ENCODE results near the gene ATP2B2.

ATP2B2 gene

GRCh38 chr3:10513306-10513705 is 7.9 kb upstream of the ATP2B2 start:
- DNase-seq (ENCODE audit: low spot score) = no peak
- no peak overlapping the region for H3K27ac ChIP-seq
- no peak overlapping the region for H3K4me3 ChIP-seq
- no peak for TF ChIP-seq CTCF (IDR thresholded peaks at IDR 0.05)

GRCh38 chr3:10512687-10513086 is 7.3 kb upstream of the ATP2B2 start:
- DNase-seq (ENCODE audit: low spot score) = no peak
- TF ChIP-seq CTCF (IDR thresholded peaks at IDR 0.05) = no peak
- no peak overlapping the region for H3K4me3 ChIP-seq
- no peak overlapping the region for H3K27ac ChIP-seq

- no peak for DNase-seq (ENCODE audit: low spot score)
- no peak overlapping the region for H3K4me3 ChIP-seq
- H3K27ac ChIP-seq = no peak overlapping the region
- no peak for TF ChIP-seq CTCF (IDR thresholded peaks at IDR 0.05)
These were observed 6.6 kb upstream of the ATP2B2 start for GRCh38 chr3:10511809-10512494.

GRCh38 chr3:10510743-10511432 is 5.5 kb upstream of the ATP2B2 start:
- Histone ChIP-seq H3K4me3 (no peak overlapping the region), H3K27ac (no peak overlapping the region)
- no peak for TF ChIP-seq CTCF (IDR thresholded peaks at IDR 0.05)
- DNase-seq (ENCODE audit: low spot score) = no peak

- H3K4me3 ChIP-seq = no peak overlapping the region
- DNase-seq (ENCODE audit: low spot score) = no peak
- H3K27ac ChIP-seq = no peak overlapping the region
- no peak for TF ChIP-seq CTCF (IDR thresholded peaks at IDR 0.05)
These were observed 4.8 kb upstream of the ATP2B2 start for GRCh38 chr3:10510086-10510742.

GRCh38 chr3:10509325-10509724 is 3.9 kb upstream of the ATP2B2 start:
- Histone ChIP-seq H3K27ac (no peak overlapping the region), H3K4me3 (no peak overlapping the region)
- TF ChIP-seq CTCF (IDR thresholded peaks at IDR 0.05) = no peak
- DNase-seq (ENCODE audit: low spot score) = no peak

Data from coronary artery (tissue), 2 donors.